Activated CD8-positive, alpha-beta memory T cell treated with anti-CD3 and anti-CD28 coated beads for 1 hour (primary cell): Measurements from ENCODE around the gene INTS6.

Experiments used
- DNase-seq, 2 donors: peaks; one replicate each; pipeline ENCODE4 v3.0.0-alpha.2; 2020; ENCODE audit warnings: low read depth in 1 of 2; ENCODE audit errors: extremely low read depth in 1 of 2

The INTS6 gene

GRCh38 chr13:51348069-51348967, 104.5 kb downstream of the INTS6 start:
- DNase-seq, result no peak

GRCh38 chr13:51347099-51347498, 105.7 kb downstream of the INTS6 start:
- no peak for DNase-seq

- no peak for DNase-seq
These were observed 106.4 kb downstream of the INTS6 start for GRCh38 chr13:51346397-51346796.

GRCh38 chr13:51343475-51343874, 109.4 kb downstream of the INTS6 start:
- DNase-seq, result no peak

- DNase-seq, result no peak
These were observed 110.1 kb downstream of the INTS6 start for GRCh38 chr13:51342706-51343105.

GRCh38 chr13:51341791-51342190, 111.0 kb downstream of the INTS6 start:
- DNase-seq, result no peak

- no peak for DNase-seq
These were observed 111.6 kb downstream of the INTS6 start for GRCh38 chr13:51341232-51341631.

GRCh38 chr13:51339952-51340732, 112.7 kb downstream of the INTS6 start:
- DNase-seq, result no peak

- no peak for DNase-seq
These were observed 113.5 kb downstream of the INTS6 start, which contains the start of gene SERPINE3 for GRCh38 chr13:51339354-51339753. SERPINE3 (plus strand) TSS chr13:51339691; CDS start chr13:51341092, 1,401 bp downstream.

- no peak for DNase-seq
These were observed 116.1 kb downstream of the INTS6 start for GRCh38 chr13:51336746-51337145.

- DNase-seq, result no peak
These were observed 119.0 kb downstream of the INTS6 start for GRCh38 chr13:51333826-51334225.

- DNase-seq, result no peak
These were observed 119.4 kb downstream of the INTS6 start for GRCh38 chr13:51333421-51333820.

- no peak for DNase-seq
These were observed 120.1 kb downstream of the INTS6 start for GRCh38 chr13:51332566-51333361.

GRCh38 chr13:51331354-51331861, 121.4 kb downstream of the INTS6 start:
- no peak for DNase-seq

GRCh38 chr13:51330791-51331190, 122.0 kb downstream of the INTS6 start:
- no peak for DNase-seq

GRCh38 chr13:51329606-51330005, 123.2 kb downstream of the INTS6 start:
- DNase-seq, result no peak

- DNase-seq, result no peak
These were observed 124.3 kb downstream of the INTS6 start for GRCh38 chr13:51328488-51328887.

- DNase-seq, result no peak
These were observed 124.9 kb downstream of the INTS6 start for GRCh38 chr13:51327961-51328360.

- no peak for DNase-seq
These were observed 126.1 kb downstream of the INTS6 start for GRCh38 chr13:51326777-51327176.

GRCh38 chr13:51325837-51326236, 127.0 kb downstream of the INTS6 start:
- DNase-seq, result no peak
